ENCODE measurements around the gene KLHDC8A. TPM values are rescaled to one million over a fixed set of nuclear protein-coding genes. Genes with fewer than 3 reads are reported as not detected.
A peak's percentile ranks its signal among the peaks of the same experiment; 100 is the strongest.
"Not testable (repeated sequence)": the region's sequence is repeated elsewhere in the genome, so short reads cannot be mapped to it uniquely, and the experiment has no call there.

The KLHDC8A gene, protein sequence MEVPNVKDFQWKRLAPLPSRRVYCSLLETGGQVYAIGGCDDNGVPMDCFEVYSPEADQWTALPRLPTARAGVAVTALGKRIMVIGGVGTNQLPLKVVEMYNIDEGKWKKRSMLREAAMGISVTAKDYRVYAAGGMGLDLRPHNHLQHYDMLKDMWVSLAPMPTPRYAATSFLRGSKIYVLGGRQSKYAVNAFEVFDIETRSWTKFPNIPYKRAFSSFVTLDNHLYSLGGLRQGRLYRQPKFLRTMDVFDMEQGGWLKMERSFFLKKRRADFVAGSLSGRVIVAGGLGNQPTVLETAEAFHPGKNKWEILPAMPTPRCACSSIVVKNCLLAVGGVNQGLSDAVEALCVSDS
- not detected for total RNA-seq

DNA sequence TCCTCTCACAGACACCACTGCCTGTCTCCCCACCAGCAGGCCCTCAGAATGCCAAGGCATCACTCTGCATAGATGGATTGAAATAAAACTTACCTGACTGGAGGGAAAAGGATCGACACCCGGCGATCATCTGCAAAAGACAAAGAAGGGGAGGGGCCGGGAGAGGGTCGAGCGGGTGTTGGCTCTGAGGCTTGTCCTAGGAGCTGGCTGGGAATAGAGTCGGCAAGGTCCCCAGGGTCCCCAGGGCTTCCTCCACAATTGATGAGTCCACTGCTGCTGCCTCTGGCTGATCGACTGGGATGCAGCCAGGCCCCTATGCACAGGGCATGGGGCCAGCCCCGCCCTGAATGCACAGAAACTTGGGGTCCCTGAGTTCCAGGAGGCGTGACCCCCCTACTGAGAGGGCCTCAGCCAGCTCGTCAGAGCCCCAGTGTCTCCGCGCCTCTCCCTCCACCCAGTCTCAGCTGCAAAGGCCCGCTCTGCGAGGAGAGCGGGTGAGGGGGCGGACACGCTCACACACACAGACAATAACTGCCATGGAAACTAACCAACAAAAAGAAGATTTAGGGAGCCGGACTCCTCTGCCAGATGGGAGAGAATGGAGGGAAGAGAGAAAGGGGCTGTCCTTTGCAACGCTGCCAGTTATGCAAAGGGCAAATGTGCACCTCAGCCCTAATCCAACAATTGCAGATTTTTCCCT lies at the start of gene KLHDC8A:
Gene KLHDC8A (minus strand): TSS at position 483 of the 700 bp plus-strand sequence. CDS start 13,318 bp downstream, outside the sequence.
- no peak within 1 kb of the TSS for H3K27ac ChIP-seq

DNA sequence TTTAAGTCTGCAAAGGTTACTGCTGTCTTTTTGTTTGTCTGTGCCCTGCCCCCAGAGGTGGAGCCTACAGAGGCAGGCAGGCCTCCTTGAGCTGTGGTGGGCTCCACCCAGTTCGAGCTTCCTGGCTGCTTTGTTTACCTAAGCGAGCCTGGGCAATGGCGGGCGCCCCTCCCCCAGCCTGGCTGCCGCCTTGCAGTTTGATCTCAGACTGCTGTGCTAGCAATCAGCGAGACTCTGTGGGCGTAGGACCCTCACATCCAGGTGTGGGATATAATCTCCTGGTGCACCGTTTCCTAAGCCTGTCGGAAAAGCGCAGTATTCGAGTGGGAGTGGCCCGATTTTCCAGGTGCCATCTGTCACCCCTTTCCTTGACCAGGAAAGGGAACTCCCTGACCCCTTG lies 49.5 kb upstream of the KLHDC8A start:
- intact Hi-C loops (cut with DNase I; ENCODE audit: low total_unique reads): not testable (repeated sequence)

More for the DNA sequence above, at the start of gene KLHDC8A:
- DNase-seq: no peak
- no peak for TF ChIP-seq POLR2A (IDR thresholded peaks at IDR 0.05)
- TF ChIP-seq, protein P1, sequence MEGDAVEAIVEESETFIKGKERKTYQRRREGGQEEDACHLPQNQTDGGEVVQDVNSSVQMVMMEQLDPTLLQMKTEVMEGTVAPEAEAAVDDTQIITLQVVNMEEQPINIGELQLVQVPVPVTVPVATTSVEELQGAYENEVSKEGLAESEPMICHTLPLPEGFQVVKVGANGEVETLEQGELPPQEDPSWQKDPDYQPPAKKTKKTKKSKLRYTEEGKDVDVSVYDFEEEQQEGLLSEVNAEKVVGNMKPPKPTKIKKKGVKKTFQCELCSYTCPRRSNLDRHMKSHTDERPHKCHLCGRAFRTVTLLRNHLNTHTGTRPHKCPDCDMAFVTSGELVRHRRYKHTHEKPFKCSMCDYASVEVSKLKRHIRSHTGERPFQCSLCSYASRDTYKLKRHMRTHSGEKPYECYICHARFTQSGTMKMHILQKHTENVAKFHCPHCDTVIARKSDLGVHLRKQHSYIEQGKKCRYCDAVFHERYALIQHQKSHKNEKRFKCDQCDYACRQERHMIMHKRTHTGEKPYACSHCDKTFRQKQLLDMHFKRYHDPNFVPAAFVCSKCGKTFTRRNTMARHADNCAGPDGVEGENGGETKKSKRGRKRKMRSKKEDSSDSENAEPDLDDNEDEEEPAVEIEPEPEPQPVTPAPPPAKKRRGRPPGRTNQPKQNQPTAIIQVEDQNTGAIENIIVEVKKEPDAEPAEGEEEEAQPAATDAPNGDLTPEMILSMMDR (IDR thresholded peaks at IDR 0.05 in 4 of 5, conservative IDR thresholded peaks at IDR 0.05 in 1 of 5): no peak
- intact Hi-C loops (cut with DNase I; ENCODE audit: low total_unique reads) (loop anchor here (10.0 kb wide), 1 partner anchor 128 kb away; no protein-coding TSS in a partner anchor), in situ Hi-C loops (cut with MboI; ENCODE audit: low sequenced_read_pairs in 4 of 4) (loop anchor here in 2 of 4 donors (10.0 kb wide), 2 partner anchors 128 to 168 kb away; no protein-coding TSS in a partner anchor)
- no peaks in the 10 kb centered on the region for H3K36me3 ChIP-seq
- ATAC-seq: no peak
- H3K27me3 ChIP-seq: peaks cover 2 to 12% (median 9%) of the 10 kb centered on the region in 3 donors
- H3K9me3 ChIP-seq: no peaks in the 10 kb centered on the region
- H3K4me1 ChIP-seq: no peaks in the 10 kb centered on the region
- H3K4me3 ChIP-seq: no peak within 1 kb of the TSS

DNA sequence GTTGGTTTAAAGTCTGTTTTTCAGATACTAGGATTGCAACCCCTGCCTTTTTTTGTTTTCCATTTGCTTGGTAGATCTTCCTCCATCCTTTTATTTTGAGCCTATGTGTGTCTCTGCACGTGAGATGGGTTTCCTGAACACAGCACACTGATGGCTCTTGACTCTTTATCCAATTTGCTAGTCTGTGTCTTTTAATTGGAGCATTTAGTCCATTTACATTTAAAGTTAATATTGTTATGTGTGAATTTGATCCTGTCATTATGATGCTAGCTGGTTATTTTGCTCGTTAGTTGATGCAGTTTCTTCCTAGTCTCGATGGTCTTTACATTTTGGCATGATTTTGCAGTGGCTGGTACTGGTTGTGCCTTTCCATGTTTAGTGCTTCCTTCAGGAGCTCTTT lies 47.8 kb upstream of the KLHDC8A start:
- intact Hi-C loops (cut with DNase I; ENCODE audit: low total_unique reads); H3K27me3 ChIP-seq; H3K9me3 ChIP-seq; H3K4me1 ChIP-seq; DNase-seq; in situ Hi-C loops (cut with MboI; ENCODE audit: low sequenced_read_pairs in 4 of 4); H3K27ac ChIP-seq; H3K4me3 ChIP-seq; ATAC-seq; H3K36me3 ChIP-seq: not testable (repeated sequence)

More for the DNA sequence above, 49.5 kb upstream of the KLHDC8A start:
- H3K4me3 ChIP-seq; H3K4me1 ChIP-seq; DNase-seq; H3K27me3 ChIP-seq; H3K27ac ChIP-seq; in situ Hi-C loops (cut with MboI; ENCODE audit: low sequenced_read_pairs in 4 of 4); ATAC-seq; H3K9me3 ChIP-seq; H3K36me3 ChIP-seq: not testable (repeated sequence)

DNA sequence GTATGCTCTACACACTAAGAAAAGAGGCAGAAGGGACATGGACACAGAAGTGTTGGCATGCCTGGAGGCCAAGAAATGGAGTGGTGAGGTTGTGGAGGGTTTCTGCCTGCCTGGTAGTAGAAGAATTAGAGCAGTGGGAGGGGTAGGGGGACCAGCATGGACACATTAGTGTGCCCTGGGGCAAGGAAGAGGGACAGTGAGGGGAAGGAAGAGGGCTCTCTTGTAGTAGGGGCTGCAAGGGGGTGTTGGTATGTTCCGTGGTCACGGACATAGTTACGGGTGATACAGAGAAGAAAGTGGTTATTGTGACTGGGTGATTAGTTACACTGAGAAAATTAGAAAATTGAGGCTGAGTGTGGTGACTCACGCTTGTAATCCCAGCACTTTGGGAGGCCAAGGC lies 41.9 kb upstream of the KLHDC8A start:
- Histone ChIP-seq H3K36me3 (no peaks in the 10 kb centered on the region), H3K27ac (no peak overlapping the region), H3K4me3 (no peak overlapping the region), H3K9me3 (no peaks in the 10 kb centered on the region), H3K27me3 (no peaks in the 10 kb centered on the region), H3K4me1 (no peaks in the 10 kb centered on the region)
- no peak for TF ChIP-seq POLR2A (IDR thresholded peaks at IDR 0.05)
- TF ChIP-seq, protein P1 (IDR thresholded peaks at IDR 0.05 in 4 of 5, conservative IDR thresholded peaks at IDR 0.05 in 1 of 5): no peak
- intact Hi-C loops (cut with DNase I; ENCODE audit: low total_unique reads) (no loop called here), in situ Hi-C loops (cut with MboI; ENCODE audit: low sequenced_read_pairs in 4 of 4) (loop anchor here in 2 of 4 donors (5.0 to 10.0 kb wide), 3 partner anchors 86 to 126 kb away; no protein-coding TSS in a partner anchor)
- ATAC-seq (no peak), DNase-seq (no peak)

DNA sequence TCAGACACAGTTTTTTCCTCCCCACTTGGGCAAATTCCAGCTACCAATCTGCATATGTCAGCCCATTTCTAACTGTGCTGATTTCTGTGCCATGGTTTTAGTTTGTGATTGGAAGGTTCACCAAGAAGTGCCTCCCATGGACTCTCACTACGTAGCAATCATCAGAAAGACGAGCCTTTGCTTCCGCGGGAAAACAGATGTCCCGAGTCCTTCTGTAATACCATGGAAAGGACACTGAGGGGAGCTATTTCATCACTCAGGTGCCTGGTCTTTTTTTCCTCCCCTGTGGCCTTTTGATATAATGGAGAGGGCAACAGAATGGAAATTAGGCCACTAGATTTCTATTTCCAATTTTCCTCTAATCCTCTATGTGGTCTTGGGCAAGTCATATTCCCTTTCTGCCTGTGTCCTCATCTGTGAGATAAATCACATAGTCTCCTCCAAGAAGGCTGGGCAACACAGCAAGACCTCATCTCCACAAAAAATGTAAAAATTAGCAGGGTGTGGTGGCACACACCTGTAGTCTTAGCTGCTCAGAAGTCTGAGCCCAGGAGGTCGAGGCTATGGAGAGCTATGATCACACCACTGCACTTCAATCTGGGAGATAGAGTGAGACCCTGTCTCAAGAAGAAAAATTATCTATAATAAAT lies 40.4 kb upstream of the KLHDC8A start:
- intact Hi-C loops (cut with DNase I; ENCODE audit: low total_unique reads): loop anchor here (1.0 kb wide), 2 partner anchors 33 to 127 kb away; no protein-coding TSS in a partner anchor
- Histone ChIP-seq H3K27ac (no peak overlapping the region), H3K27me3 (no peaks in the 10 kb centered on the region), H3K4me3 (no peak overlapping the region), H3K36me3 (no peaks in the 10 kb centered on the region), H3K4me1 (no peaks in the 10 kb centered on the region), H3K9me3 (no peaks in the 10 kb centered on the region)
- TF ChIP-seq, protein P1 (IDR thresholded peaks at IDR 0.05 in 4 of 5, conservative IDR thresholded peaks at IDR 0.05 in 1 of 5): peak; percentile 49 to 73 (median 71)
- no peak for TF ChIP-seq POLR2A (IDR thresholded peaks at IDR 0.05)
- in situ Hi-C loops (cut with MboI; ENCODE audit: low sequenced_read_pairs in 4 of 4): loop anchor here in 2 of 4 donors (5.0 to 10.0 kb wide), 3 partner anchors 88 to 128 kb away; no protein-coding TSS in a partner anchor
- DNase-seq (no peak), ATAC-seq (peak; percentile 83 to 85)

All from gastrocnemius medialis (tissue), 4 donors.